Hair follicular keratinocyte (primary cell): ENCODE data around the gene WSB2. TPM values are rescaled to one million over a fixed set of nuclear protein-coding genes. Genes with fewer than 3 reads are reported as not detected.

Experiments
- total RNA-seq: library from RNA; depleted of rRNA; stranded (reverse); fragments of >200 nt; gene quantifications from 2 replicates; pipeline ENCODE4 v1.2.3, GENCODE V29; 2015

The WSB2 gene
- 85.2 and 89.0 TPM in 2 replicates for total RNA-seq

GRCh38 chr12:118061011-118061872 lies at the start of gene WSB2:
Gene WSB2 (minus strand): TSS chr12:118061179. CDS start chr12:118061048, 131 bp downstream.

DNA sequence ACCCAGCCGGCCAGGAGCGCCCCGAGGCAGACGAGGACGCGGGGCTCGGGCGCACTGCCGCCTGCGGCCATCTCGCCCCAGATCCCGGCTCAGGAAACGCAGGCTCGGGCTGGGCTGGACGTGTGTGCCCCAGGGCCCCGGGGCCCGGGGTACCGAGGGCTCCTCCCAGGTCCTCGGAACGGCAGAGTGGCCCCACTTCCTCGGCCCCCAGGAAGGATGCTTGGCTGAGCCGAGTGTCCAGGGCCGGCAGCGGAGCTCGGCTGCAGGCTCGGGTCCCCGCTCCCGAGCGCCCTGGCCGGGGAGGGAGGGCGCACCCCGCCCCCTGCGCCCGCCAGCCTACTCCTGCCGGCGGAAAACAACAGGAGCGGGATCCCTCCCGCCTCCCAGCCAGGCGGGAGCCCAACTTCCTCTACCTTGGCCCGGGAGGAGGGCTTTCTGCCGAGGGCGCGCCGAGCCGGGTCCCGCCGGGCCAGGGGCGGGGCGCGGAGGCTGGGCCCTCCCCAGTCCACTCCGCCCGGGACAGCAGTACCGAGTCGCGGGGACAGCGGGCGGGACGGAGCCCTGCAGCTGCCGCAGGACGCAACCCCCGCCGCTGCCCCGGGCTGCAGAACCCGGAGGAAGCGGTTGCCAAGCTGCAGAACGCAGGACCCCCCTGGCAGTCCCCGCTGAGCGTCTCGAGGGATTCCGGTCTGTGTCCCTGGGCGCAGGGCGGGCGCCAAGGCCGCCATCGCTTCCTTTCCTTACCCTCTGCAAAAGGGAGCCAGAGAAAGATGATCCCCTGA lies 42.8 kb upstream of the WSB2 start, which contains the start of gene VSIG10:
VSIG10 (minus strand) TSS at position 411 of the 782 bp plus-strand sequence; CDS start at position 71, 340 bp downstream.

GRCh38 chr12:118016424-118017264 lies 44.3 kb downstream of the WSB2 start, which contains the start of gene RFC5:
Gene RFC5 (plus strand): TSS chr12:118016703. CDS start chr12:118016828, 125 bp downstream.

Other genes starting within 250 kb of the WSB2 start
- gene KSR2, start 92.2 kb downstream of the WSB2 start, total RNA-seq: not detected in 2 replicates
- 20.2 and 36.9 TPM in 2 replicates for gene RFC5, start 44.5 kb downstream of the WSB2 start, total RNA-seq
- 5.4 and 8.5 TPM in 2 replicates for gene VSIG10, start 42.8 kb upstream of the WSB2 start, total RNA-seq
- gene PEBP1, start 74.9 kb upstream of the WSB2 start, total RNA-seq: 279 and 285 TPM in 2 replicates